HG02588 (cell line): ENCODE measurements around the gene GSC2.

Experiments
- ATAC-seq: cut with Tn5 transposase; IDR thresholded peaks from one replicate; pipeline ENCODE4 v1.9.1; 2021; ENCODE audit warnings: mild to moderate bottlenecking, moderate library complexity; ENCODE audit not compliant: unreplicated experiment

GSC2 gene

GRCh38 chr22:19121631-19122142 lies 28.4 kb downstream of the GSC2 start:
- peak; percentile 17 for ATAC-seq

GRCh38 chr22:19120829-19121630 lies 29.1 kb downstream of the GSC2 start:
- peak; percentile 16 for ATAC-seq

GRCh38 chr22:19119949-19120348 lies 30.1 kb downstream of the GSC2 start:
- no peak for ATAC-seq

- ATAC-seq = peak; percentile 32
Observed at GRCh38 chr22:19118329-19118880, 31.7 kb downstream of the GSC2 start.

GRCh38 chr22:19117111-19117512 lies 33.0 kb downstream of the GSC2 start:
- no peak for ATAC-seq

- ATAC-seq = no peak
Observed at GRCh38 chr22:19115628-19116027, 34.5 kb downstream of the GSC2 start.

- no peak for ATAC-seq
Observed at GRCh38 chr22:19114984-19115552, 35.0 kb downstream of the GSC2 start.

- no peak for ATAC-seq
Observed at GRCh38 chr22:19113429-19113828, 36.7 kb downstream of the GSC2 start.

GRCh38 chr22:19111584-19111983 lies 38.5 kb downstream of the GSC2 start:
- no peak for ATAC-seq

- ATAC-seq = no peak
Observed at GRCh38 chr22:19111140-19111539, 39.0 kb downstream of the GSC2 start.

- ATAC-seq = no peak
Observed at GRCh38 chr22:19110646-19111045, 39.4 kb downstream of the GSC2 start.

- no peak for ATAC-seq
Observed at GRCh38 chr22:19110064-19110458, 40.0 kb downstream of the GSC2 start.

- ATAC-seq = peak; percentile 73
Observed at GRCh38 chr22:19109198-19110063, 40.7 kb downstream of the GSC2 start.

GRCh38 chr22:19108807-19109197 lies 41.3 kb downstream of the GSC2 start:
- no peak for ATAC-seq

- no peak for ATAC-seq
Observed at GRCh38 chr22:19107730-19108074, 42.4 kb downstream of the GSC2 start.

- ATAC-seq = no peak
Observed at GRCh38 chr22:19106886-19107729, 43.0 kb downstream of the GSC2 start.

GRCh38 chr22:19105867-19106802 lies 44.0 kb downstream of the GSC2 start:
- no peak for ATAC-seq

GRCh38 chr22:19105456-19105855 lies 44.6 kb downstream of the GSC2 start:
- no peak for ATAC-seq
